Renal cortical epithelial cell (primary cell): ENCODE results near the gene PRKN. TPM values are rescaled to one million over a fixed set of nuclear protein-coding genes. Genes with fewer than 3 reads are reported as not detected.
A peak's percentile ranks its signal among the peaks of the same experiment; 100 is the strongest.

Source experiments
- DNase-seq: peaks from one replicate; pipeline ENCODE4 v3.0.0-alpha.2; 2011; ENCODE audit warnings: low read depth
- total RNA-seq: library from RNA; depleted of rRNA; stranded (reverse); fragments of >200 nt; gene quantifications from 2 replicates; pipeline ENCODE4 v1.2.3, GENCODE V29; 2014

The PRKN gene
- total RNA-seq, 1 donor from 2014 or later = 3.6 TPM

GRCh38 chr6:161813156-161813555, 914.4 kb downstream of the PRKN start:
- DNase-seq = no peak

- DNase-seq = no peak
Observed at GRCh38 chr6:161809971-161810370, 917.6 kb downstream of the PRKN start.

- no peak for DNase-seq
Observed at GRCh38 chr6:161804838-161805237, 922.7 kb downstream of the PRKN start.

GRCh38 chr6:161803131-161803530, 924.4 kb downstream of the PRKN start:
- no peak for DNase-seq

- no peak for DNase-seq
Observed at GRCh38 chr6:161802231-161802630, 925.3 kb downstream of the PRKN start.

GRCh38 chr6:161798844-161799394, 928.6 kb downstream of the PRKN start:
- no peak for DNase-seq

GRCh38 chr6:161796681-161797080, 930.9 kb downstream of the PRKN start:
- DNase-seq = no peak

GRCh38 chr6:161792851-161793493, 934.6 kb downstream of the PRKN start:
- peak; percentile 18 for DNase-seq

- DNase-seq = no peak
Observed at GRCh38 chr6:161788531-161788930, 939.0 kb downstream of the PRKN start.

GRCh38 chr6:161772176-161772575, 955.4 kb downstream of the PRKN start:
- no peak for DNase-seq

- DNase-seq = no peak
Observed at GRCh38 chr6:161761966-161762365, 965.6 kb downstream of the PRKN start.

- DNase-seq = no peak
Observed at GRCh38 chr6:161755080-161755479, 972.5 kb downstream of the PRKN start.

- peak; percentile 23 for DNase-seq
Observed at GRCh38 chr6:161750686-161751085, 976.9 kb downstream of the PRKN start.

- DNase-seq = no peak
Observed at GRCh38 chr6:161749576-161749975, 978.0 kb downstream of the PRKN start.

GRCh38 chr6:161748535-161749416, 978.8 kb downstream of the PRKN start:
- peak; percentile 27 for DNase-seq

GRCh38 chr6:161747506-161747905, 980.1 kb downstream of the PRKN start:
- DNase-seq = no peak

GRCh38 chr6:161745594-161746141, 981.9 kb downstream of the PRKN start:
- no peak for DNase-seq

GRCh38 chr6:161745128-161745527, 982.4 kb downstream of the PRKN start:
- DNase-seq = no peak

- no peak for DNase-seq
Observed at GRCh38 chr6:161744211-161745067, 983.1 kb downstream of the PRKN start.

- DNase-seq = no peak
Observed at GRCh38 chr6:161743509-161744178, 983.9 kb downstream of the PRKN start.

GRCh38 chr6:161740486-161740885, 987.1 kb downstream of the PRKN start:
- no peak for DNase-seq
